Panc1 (cell line): Measurements from ENCODE around the gene INAFM1.

Experiments
- CTCF ChIP-seq: fragments of 450-650 bp; IDR thresholded peaks from 2 replicates; pipeline ENCODE4 v1.5.1; 2017; ENCODE audit warnings: mild to moderate bottlenecking
- REST ChIP-seq, 2 experiments: IDR thresholded peaks; 2 replicates each; pipeline ENCODE4 v1.6.1; 2011 to 2012; ENCODE audit warnings: low read depth in 2 of 2, control low read depth in 1 of 2, low read length in 1 of 2, mild to moderate bottlenecking in 1 of 2, moderate library complexity in 1 of 2; ENCODE audit not compliant: insufficient read depth in 1 of 2
- SIN3A ChIP-seq: IDR thresholded peaks from 2 replicates; pipeline ENCODE4 v1.6.1; 2012; ENCODE audit warnings: low read depth, mild to moderate bottlenecking, low read length, moderate library complexity, borderline replicate concordance; ENCODE audit not compliant: insufficient read depth

- TF ChIP-seq CTCF (peak; percentile 87), REST (IDR thresholded peaks at IDR 0.05; ENCODE audit: insufficient read depth in 1 of 2, low read depth in 2 of 2, low read length in 1 of 2) (no peak), SIN3A (no peak)
Measured at GRCh38 chr19:47284324-47284899, 9.7 kb downstream of the INAFM1 start.
